ENCODE results near the gene CST11. TPM values are rescaled to one million over a fixed set of nuclear protein-coding genes. Genes with fewer than 3 reads are reported as not detected.

The CST11 gene
- total RNA-seq, 1 experiment from 2014 or later = not detected

GRCh38 chr20:23434521-23435313 is 18.0 kb downstream of the CST11 start:
- peak; percentile 37 for DNase-seq (ENCODE audit: low spot score)
- in situ Hi-C loops (cut with HindIII; ENCODE audit: low sequenced_read_pairs) = no loop called here

- in situ Hi-C loops (cut with HindIII; ENCODE audit: low sequenced_read_pairs) = no loop called here
- DNase-seq (ENCODE audit: low spot score) = no peak
Measured at GRCh38 chr20:23433628-23434027, 19.0 kb downstream of the CST11 start.

- in situ Hi-C loops (cut with HindIII; ENCODE audit: low sequenced_read_pairs) = no loop called here
- DNase-seq (ENCODE audit: low spot score) = no peak
Measured at GRCh38 chr20:23425129-23425528, 27.5 kb downstream of the CST11 start.

GRCh38 chr20:23420943-23421931 is 31.4 kb downstream of the CST11 start, which contains the start of gene NAPB:
TSS of gene NAPB (minus strand) at chr20:23421488. CDS start at chr20:23421402, 86 bp downstream.
- DNase-seq (ENCODE audit: low spot score) = peak; percentile 94
- in situ Hi-C loops (cut with HindIII; ENCODE audit: low sequenced_read_pairs) = no loop called here

- peak; percentile 53 for DNase-seq (ENCODE audit: low spot score)
- in situ Hi-C loops (cut with HindIII; ENCODE audit: low sequenced_read_pairs) = no loop called here
Measured at GRCh38 chr20:23419995-23420901, 32.4 kb downstream of the CST11 start.

GRCh38 chr20:23419657-23419994 is 33.0 kb downstream of the CST11 start:
- in situ Hi-C loops (cut with HindIII; ENCODE audit: low sequenced_read_pairs) = no loop called here
- DNase-seq (ENCODE audit: low spot score) = no peak

- DNase-seq (ENCODE audit: low spot score) = no peak
- in situ Hi-C loops (cut with HindIII; ENCODE audit: low sequenced_read_pairs) = no loop called here
Measured at GRCh38 chr20:23417861-23418260, 34.8 kb downstream of the CST11 start.

- in situ Hi-C loops (cut with HindIII; ENCODE audit: low sequenced_read_pairs) = no loop called here
- no peak for DNase-seq (ENCODE audit: low spot score)
Measured at GRCh38 chr20:23415959-23416583, 36.6 kb downstream of the CST11 start.

- DNase-seq (ENCODE audit: low spot score) = no peak
- in situ Hi-C loops (cut with HindIII; ENCODE audit: low sequenced_read_pairs) = no loop called here
Measured at GRCh38 chr20:23415555-23415954, 37.1 kb downstream of the CST11 start.

GRCh38 chr20:23414526-23415188 is 38.0 kb downstream of the CST11 start:
- DNase-seq (ENCODE audit: low spot score) = no peak
- in situ Hi-C loops (cut with HindIII; ENCODE audit: low sequenced_read_pairs) = no loop called here

- DNase-seq (ENCODE audit: low spot score) = no peak
- in situ Hi-C loops (cut with HindIII; ENCODE audit: low sequenced_read_pairs) = no loop called here
Measured at GRCh38 chr20:23413862-23414422, 38.7 kb downstream of the CST11 start.

GRCh38 chr20:23412026-23412425 is 40.6 kb downstream of the CST11 start:
- in situ Hi-C loops (cut with HindIII; ENCODE audit: low sequenced_read_pairs) = no loop called here
- peak; percentile 31 for DNase-seq (ENCODE audit: low spot score)

- DNase-seq (ENCODE audit: low spot score) = no peak
- in situ Hi-C loops (cut with HindIII; ENCODE audit: low sequenced_read_pairs) = no loop called here
Measured at GRCh38 chr20:23410916-23411695, 41.6 kb downstream of the CST11 start.

- DNase-seq (ENCODE audit: low spot score) = no peak
- in situ Hi-C loops (cut with HindIII; ENCODE audit: low sequenced_read_pairs) = no loop called here
Measured at GRCh38 chr20:23409800-23410199, 42.9 kb downstream of the CST11 start.

GRCh38 chr20:23408957-23409356 is 43.7 kb downstream of the CST11 start:
- in situ Hi-C loops (cut with HindIII; ENCODE audit: low sequenced_read_pairs) = no loop called here
- DNase-seq (ENCODE audit: low spot score) = no peak

GRCh38 chr20:23407781-23408464 is 44.8 kb downstream of the CST11 start:
- in situ Hi-C loops (cut with HindIII; ENCODE audit: low sequenced_read_pairs) = no loop called here
- DNase-seq (ENCODE audit: low spot score) = no peak

GRCh38 chr20:23406880-23407279 is 45.8 kb downstream of the CST11 start:
- in situ Hi-C loops (cut with HindIII; ENCODE audit: low sequenced_read_pairs) = no loop called here
- DNase-seq (ENCODE audit: low spot score) = no peak

All from G401 (cell line).